GM23338 (cell line): Measurements from ENCODE around the gene BPIFB2. TPM values are rescaled to one million over a fixed set of nuclear protein-coding genes. Genes with fewer than 3 reads are reported as not detected.

Experiments used
- CREB1 ChIP-seq: fragments of 250-450 bp; sonication (Bioruptor Pico); IDR thresholded peaks from 2 replicates; pipeline ENCODE4 v1.5.0; 2020; ENCODE audit warnings: low read depth, mild to moderate bottlenecking, moderate library complexity
- EZH2 ChIP-seq: fragments of 200-600 bp; sonication (generic); IDR thresholded peaks from one replicate; pipeline ENCODE4 v1.8.0; 2017; ENCODE audit warnings: antibody characterized with exemption, mild to moderate bottlenecking, low read depth; ENCODE audit not compliant: unreplicated experiment
- POLR2AphosphoS5 ChIP-seq: IDR thresholded peaks from 2 replicates; pipeline ENCODE4 v1.6.1; 2016; ENCODE audit warnings: antibody characterized with exemption, low read depth
- STAT1 ChIP-seq: IDR thresholded peaks from one replicate; pipeline ENCODE4 v1.6.1; 2016; ENCODE audit warnings: antibody characterized with exemption; ENCODE audit not compliant: unreplicated experiment
- ZNF331 ChIP-seq: fragments of 250-450 bp; sonication (Bioruptor Pico); IDR thresholded peaks from 2 replicates; pipeline ENCODE4 v1.5.0; 2020; ENCODE audit warnings: low read depth, mild to moderate bottlenecking, moderate library complexity
- polyA plus RNA-seq: library from polyadenylated mRNA; unstranded; fragments of >200 nt; fragmentation: Nextera tagmentation; extraction: Ambion mirVana; gene quantifications from 2 replicates; pipeline ENCODE4 v1.2.1, GENCODE V29; 2016
- total RNA-seq: library from RNA; depleted of rRNA; stranded (reverse); fragments of >200 nt; shearing (Covaris generic); gene quantifications from 2 replicates; pipeline ENCODE4 v1.2.3, GENCODE V29; 2014
- TF ChIP-seq, protein P1 (sequence below): fragments of 250-450 bp; sonication (Bioruptor Pico); IDR thresholded peaks from 2 replicates; pipeline ENCODE4 v1.5.0; 2020; ENCODE audit warnings: mild to moderate bottlenecking, moderate library complexity
- TF ChIP-seq, protein P2 (sequence below): IDR thresholded peaks from one replicate; pipeline ENCODE4 v1.6.1; 2018; ENCODE audit warnings: antibody characterized with exemption; ENCODE audit not compliant: unreplicated experiment
- TF ChIP-seq, protein P3 (sequence below): IDR thresholded peaks from 2 replicates; pipeline ENCODE4 v1.6.1; 2016; ENCODE audit warnings: antibody characterized with exemption

Gene BPIFB2
- total and polyA plus RNA-seq, 2 experiments from 2014 or later, result not detected

- TF ChIP-seq, protein P1, sequence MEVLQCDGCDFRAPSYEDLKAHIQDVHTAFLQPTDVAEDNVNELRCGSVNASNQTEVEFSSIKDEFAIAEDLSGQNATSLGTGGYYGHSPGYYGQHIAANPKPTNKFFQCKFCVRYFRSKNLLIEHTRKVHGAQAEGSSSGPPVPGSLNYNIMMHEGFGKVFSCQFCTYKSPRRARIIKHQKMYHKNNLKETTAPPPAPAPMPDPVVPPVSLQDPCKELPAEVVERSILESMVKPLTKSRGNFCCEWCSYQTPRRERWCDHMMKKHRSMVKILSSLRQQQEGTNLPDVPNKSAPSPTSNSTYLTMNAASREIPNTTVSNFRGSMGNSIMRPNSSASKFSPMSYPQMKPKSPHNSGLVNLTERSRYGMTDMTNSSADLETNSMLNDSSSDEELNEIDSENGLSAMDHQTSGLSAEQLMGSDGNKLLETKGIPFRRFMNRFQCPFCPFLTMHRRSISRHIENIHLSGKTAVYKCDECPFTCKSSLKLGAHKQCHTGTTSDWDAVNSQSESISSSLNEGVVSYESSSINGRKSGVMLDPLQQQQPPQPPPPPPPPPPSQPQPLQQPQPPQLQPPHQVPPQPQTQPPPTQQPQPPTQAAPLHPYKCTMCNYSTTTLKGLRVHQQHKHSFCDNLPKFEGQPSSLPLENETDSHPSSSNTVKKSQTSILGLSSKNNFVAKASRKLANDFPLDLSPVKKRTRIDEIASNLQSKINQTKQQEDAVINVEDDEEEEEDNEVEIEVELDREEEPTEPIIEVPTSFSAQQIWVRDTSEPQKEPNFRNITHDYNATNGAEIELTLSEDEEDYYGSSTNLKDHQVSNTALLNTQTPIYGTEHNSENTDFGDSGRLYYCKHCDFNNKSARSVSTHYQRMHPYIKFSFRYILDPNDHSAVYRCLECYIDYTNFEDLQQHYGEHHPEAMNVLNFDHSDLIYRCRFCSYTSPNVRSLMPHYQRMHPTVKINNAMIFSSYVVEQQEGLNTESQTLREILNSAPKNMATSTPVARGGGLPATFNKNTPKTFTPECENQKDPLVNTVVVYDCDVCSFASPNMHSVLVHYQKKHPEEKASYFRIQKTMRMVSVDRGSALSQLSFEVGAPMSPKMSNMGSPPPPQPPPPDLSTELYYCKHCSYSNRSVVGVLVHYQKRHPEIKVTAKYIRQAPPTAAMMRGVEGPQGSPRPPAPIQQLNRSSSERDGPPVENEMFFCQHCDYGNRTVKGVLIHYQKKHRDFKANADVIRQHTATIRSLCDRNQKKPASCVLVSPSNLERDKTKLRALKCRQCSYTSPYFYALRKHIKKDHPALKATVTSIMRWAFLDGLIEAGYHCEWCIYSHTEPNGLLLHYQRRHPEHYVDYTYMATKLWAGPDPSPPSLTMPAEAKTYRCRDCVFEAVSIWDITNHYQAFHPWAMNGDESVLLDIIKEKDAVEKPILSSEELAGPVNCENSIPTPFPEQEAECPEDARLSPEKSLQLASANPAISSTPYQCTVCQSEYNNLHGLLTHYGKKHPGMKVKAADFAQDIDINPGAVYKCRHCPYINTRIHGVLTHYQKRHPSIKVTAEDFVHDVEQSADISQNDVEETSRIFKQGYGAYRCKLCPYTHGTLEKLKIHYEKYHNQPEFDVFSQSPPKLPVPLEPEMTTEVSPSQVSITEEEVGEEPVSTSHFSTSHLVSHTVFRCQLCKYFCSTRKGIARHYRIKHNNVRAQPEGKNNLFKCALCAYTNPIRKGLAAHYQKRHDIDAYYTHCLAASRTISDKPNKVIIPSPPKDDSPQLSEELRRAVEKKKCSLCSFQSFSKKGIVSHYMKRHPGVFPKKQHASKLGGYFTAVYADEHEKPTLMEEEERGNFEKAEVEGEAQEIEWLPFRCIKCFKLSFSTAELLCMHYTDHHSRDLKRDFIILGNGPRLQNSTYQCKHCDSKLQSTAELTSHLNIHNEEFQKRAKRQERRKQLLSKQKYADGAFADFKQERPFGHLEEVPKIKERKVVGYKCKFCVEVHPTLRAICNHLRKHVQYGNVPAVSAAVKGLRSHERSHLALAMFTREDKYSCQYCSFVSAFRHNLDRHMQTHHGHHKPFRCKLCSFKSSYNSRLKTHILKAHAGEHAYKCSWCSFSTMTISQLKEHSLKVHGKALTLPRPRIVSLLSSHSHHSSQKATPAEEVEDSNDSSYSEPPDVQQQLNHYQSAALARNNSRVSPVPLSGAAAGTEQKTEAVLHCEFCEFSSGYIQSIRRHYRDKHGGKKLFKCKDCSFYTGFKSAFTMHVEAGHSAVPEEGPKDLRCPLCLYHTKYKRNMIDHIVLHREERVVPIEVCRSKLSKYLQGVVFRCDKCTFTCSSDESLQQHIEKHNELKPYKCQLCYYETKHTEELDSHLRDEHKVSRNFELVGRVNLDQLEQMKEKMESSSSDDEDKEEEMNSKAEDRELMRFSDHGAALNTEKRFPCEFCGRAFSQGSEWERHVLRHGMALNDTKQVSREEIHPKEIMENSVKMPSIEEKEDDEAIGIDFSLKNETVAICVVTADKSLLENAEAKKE (CRISPR knock-in tag), result no peak
- TF ChIP-seq STAT1 (no peak), CREB1 (CRISPR knock-in tag) (no peak), EZH2 (no peak), ZNF331 (CRISPR knock-in tag) (no peak), POLR2AphosphoS5 (no peak)
- TF ChIP-seq, protein P2, sequence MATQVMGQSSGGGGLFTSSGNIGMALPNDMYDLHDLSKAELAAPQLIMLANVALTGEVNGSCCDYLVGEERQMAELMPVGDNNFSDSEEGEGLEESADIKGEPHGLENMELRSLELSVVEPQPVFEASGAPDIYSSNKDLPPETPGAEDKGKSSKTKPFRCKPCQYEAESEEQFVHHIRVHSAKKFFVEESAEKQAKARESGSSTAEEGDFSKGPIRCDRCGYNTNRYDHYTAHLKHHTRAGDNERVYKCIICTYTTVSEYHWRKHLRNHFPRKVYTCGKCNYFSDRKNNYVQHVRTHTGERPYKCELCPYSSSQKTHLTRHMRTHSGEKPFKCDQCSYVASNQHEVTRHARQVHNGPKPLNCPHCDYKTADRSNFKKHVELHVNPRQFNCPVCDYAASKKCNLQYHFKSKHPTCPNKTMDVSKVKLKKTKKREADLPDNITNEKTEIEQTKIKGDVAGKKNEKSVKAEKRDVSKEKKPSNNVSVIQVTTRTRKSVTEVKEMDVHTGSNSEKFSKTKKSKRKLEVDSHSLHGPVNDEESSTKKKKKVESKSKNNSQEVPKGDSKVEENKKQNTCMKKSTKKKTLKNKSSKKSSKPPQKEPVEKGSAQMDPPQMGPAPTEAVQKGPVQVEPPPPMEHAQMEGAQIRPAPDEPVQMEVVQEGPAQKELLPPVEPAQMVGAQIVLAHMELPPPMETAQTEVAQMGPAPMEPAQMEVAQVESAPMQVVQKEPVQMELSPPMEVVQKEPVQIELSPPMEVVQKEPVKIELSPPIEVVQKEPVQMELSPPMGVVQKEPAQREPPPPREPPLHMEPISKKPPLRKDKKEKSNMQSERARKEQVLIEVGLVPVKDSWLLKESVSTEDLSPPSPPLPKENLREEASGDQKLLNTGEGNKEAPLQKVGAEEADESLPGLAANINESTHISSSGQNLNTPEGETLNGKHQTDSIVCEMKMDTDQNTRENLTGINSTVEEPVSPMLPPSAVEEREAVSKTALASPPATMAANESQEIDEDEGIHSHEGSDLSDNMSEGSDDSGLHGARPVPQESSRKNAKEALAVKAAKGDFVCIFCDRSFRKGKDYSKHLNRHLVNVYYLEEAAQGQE, result no peak
- TF ChIP-seq, protein P3, sequence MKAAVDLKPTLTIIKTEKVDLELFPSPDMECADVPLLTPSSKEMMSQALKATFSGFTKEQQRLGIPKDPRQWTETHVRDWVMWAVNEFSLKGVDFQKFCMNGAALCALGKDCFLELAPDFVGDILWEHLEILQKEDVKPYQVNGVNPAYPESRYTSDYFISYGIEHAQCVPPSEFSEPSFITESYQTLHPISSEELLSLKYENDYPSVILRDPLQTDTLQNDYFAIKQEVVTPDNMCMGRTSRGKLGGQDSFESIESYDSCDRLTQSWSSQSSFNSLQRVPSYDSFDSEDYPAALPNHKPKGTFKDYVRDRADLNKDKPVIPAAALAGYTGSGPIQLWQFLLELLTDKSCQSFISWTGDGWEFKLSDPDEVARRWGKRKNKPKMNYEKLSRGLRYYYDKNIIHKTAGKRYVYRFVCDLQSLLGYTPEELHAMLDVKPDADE, result no peak
Observed at GRCh38 chr20:32982617-32983458, 24.7 kb upstream of the BPIFB2 start (continued).
